GM19023 (cell line): Measurements from ENCODE around the gene APCDD1.

ENCODE experiments used
- ATAC-seq: cut with Tn5 transposase; IDR thresholded peaks from one replicate; pipeline ENCODE4 v1.9.1; 2021; ENCODE audit warnings: mild to moderate bottlenecking, moderate library complexity; ENCODE audit not compliant: unreplicated experiment

APCDD1 gene

GRCh38 chr18:10431680-10432079 is 22.8 kb upstream of the APCDD1 start:
- no peak for ATAC-seq

- no peak for ATAC-seq
These were observed 21.7 kb upstream of the APCDD1 start for GRCh38 chr18:10432781-10433180.

- ATAC-seq: no peak
These were observed 18.3 kb upstream of the APCDD1 start for GRCh38 chr18:10436160-10436559.

- no peak for ATAC-seq
These were observed 16.6 kb upstream of the APCDD1 start for GRCh38 chr18:10437837-10438236.

GRCh38 chr18:10439898-10440297 is 14.5 kb upstream of the APCDD1 start:
- no peak for ATAC-seq

- no peak for ATAC-seq
These were observed 13.6 kb upstream of the APCDD1 start for GRCh38 chr18:10440884-10441283.

- ATAC-seq: no peak
These were observed 13.0 kb upstream of the APCDD1 start for GRCh38 chr18:10441472-10441871.

GRCh38 chr18:10442551-10442971 is 11.9 kb upstream of the APCDD1 start:
- no peak for ATAC-seq

- no peak for ATAC-seq
These were observed 11.4 kb upstream of the APCDD1 start for GRCh38 chr18:10443001-10443400.

GRCh38 chr18:10444314-10445006 is 10.0 kb upstream of the APCDD1 start:
- ATAC-seq: no peak

GRCh38 chr18:10449396-10449795 is 5.0 kb upstream of the APCDD1 start:
- no peak for ATAC-seq

- no peak for ATAC-seq
These were observed 3.4 kb upstream of the APCDD1 start for GRCh38 chr18:10450986-10451385.

GRCh38 chr18:10453261-10453805 is 1.1 kb upstream of the APCDD1 start:
- no peak for ATAC-seq

- no peak for ATAC-seq
These were observed 484 bp downstream of the APCDD1 start for GRCh38 chr18:10454681-10455557.

- no peak for ATAC-seq
These were observed 1.5 kb downstream of the APCDD1 start for GRCh38 chr18:10455726-10456453.

- no peak for ATAC-seq
These were observed 2.3 kb downstream of the APCDD1 start for GRCh38 chr18:10456718-10457117.

GRCh38 chr18:10457128-10457527 is 2.7 kb downstream of the APCDD1 start:
- no peak for ATAC-seq

GRCh38 chr18:10457767-10458166 is 3.3 kb downstream of the APCDD1 start:
- ATAC-seq: no peak

- no peak for ATAC-seq
These were observed 4.3 kb downstream of the APCDD1 start for GRCh38 chr18:10458691-10459090.

GRCh38 chr18:10459587-10459986 is 5.2 kb downstream of the APCDD1 start:
- no peak for ATAC-seq

GRCh38 chr18:10460414-10461018 is 6.1 kb downstream of the APCDD1 start:
- no peak for ATAC-seq
